SK-N-SH treated with all-trans-retinoic acid at 6 μM for 48 hours (cell line): ENCODE measurements around the gene KLHL40.

ENCODE experiments used
- ISL1 ChIP-seq: fragments of 250-450 bp; sonication (Bioruptor Pico); IDR thresholded peaks from 2 replicates; pipeline ENCODE4 v2.1.2; 2022; ENCODE audit warnings: mild to moderate bottlenecking, moderate library complexity
- OSR1 ChIP-seq: fragments of 250-450 bp; sonication (Bioruptor Pico); IDR thresholded peaks from 2 replicates; pipeline ENCODE4 v1.8.0; 2022; ENCODE audit warnings: moderate library complexity, mild to moderate bottlenecking, inconsistent platforms
- TCF4 ChIP-seq: fragments of 250-450 bp; sonication (Bioruptor Pico); IDR thresholded peaks from 2 replicates; pipeline ENCODE4 v1.8.0; 2021; ENCODE audit warnings: mild to moderate bottlenecking, moderate library complexity, borderline replicate concordance
- ZNF8 ChIP-seq: fragments of 450-650 bp; formaldehyde crosslinking; IDR thresholded peaks from 2 replicates; pipeline ENCODE4 v1.5.0; 2020; ENCODE audit warnings: mild to moderate bottlenecking, moderate library complexity

DNA sequence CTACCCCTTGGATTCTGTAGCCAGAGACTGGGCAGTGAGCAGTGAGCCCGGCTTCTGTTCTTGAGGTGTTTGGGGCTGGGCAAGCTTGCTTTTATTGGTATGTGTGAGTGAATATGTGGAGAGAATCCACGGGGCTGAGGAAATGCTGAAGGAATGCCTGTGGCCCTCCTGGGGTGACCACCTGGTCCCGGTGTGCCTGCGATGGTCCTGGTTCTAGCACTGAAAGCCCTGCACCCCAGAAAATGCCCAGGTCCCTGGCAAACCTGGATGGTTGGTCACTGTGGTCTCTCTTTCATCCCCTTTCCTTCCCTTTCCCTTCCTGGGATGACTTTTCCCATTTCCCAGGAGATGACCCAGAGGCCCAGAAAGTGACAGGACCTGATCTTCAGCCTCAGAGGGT is 27.7 kb upstream of the KLHL40 start:
- no peak for TF ChIP-seq ISL1 (CRISPR knock-in tag)
- no peak for TF ChIP-seq TCF4
- TF ChIP-seq ZNF8 (CRISPR knock-in tag) = no peak
- no peak for TF ChIP-seq OSR1 (CRISPR knock-in tag)
